Effector memory CD8-positive, alpha-beta T cell (primary cell): Measurements from ENCODE around the gene TNNT3.

Experiments used
- ATAC-seq: fragments of 150-1000 bp; cut with Tn5 transposase; replicated peaks from 2 replicates; pipeline ENCODE4 v1.10.0; 2021; ENCODE audit warnings: mild to moderate bottlenecking, moderate library complexity
- DNase-seq, 3 experiments: peaks; one replicate each; pipeline ENCODE4 v3.0.0; 2021
- H3K27ac Mint-ChIP-seq, 2 donors: one replicate each; pipeline ENCODE4 v1.8.0; 2022; ENCODE audit warnings: mild to moderate bottlenecking in 2 of 2, mixed read lengths in 2 of 2, moderate library complexity in 2 of 2
- H3K27me3 Mint-ChIP-seq, 2 donors: one replicate each; pipeline ENCODE4 v1.8.0; 2022; ENCODE audit warnings: mixed read lengths in 2 of 2
- H3K36me3 Mint-ChIP-seq: one replicate; pipeline ENCODE4 v1.8.0; 2022; ENCODE audit warnings: mild to moderate bottlenecking, moderate library complexity, mixed read lengths; ENCODE audit not compliant: insufficient read depth
- H3K4me1 Mint-ChIP-seq, 2 donors: one replicate each; pipeline ENCODE4 v1.8.0; 2022; ENCODE audit warnings: low read depth in 2 of 2, mixed read lengths in 2 of 2
- H3K4me3 Mint-ChIP-seq, 2 donors: one replicate each; pipeline ENCODE4 v1.8.0; 2022; ENCODE audit warnings: mild to moderate bottlenecking in 2 of 2, mixed read lengths in 2 of 2, moderate library complexity in 2 of 2
- H3K9me3 Mint-ChIP-seq, 2 donors: one replicate each; pipeline ENCODE4 v1.8.0; 2022; ENCODE audit warnings: mixed read lengths in 2 of 2

TNNT3 gene

DNA sequence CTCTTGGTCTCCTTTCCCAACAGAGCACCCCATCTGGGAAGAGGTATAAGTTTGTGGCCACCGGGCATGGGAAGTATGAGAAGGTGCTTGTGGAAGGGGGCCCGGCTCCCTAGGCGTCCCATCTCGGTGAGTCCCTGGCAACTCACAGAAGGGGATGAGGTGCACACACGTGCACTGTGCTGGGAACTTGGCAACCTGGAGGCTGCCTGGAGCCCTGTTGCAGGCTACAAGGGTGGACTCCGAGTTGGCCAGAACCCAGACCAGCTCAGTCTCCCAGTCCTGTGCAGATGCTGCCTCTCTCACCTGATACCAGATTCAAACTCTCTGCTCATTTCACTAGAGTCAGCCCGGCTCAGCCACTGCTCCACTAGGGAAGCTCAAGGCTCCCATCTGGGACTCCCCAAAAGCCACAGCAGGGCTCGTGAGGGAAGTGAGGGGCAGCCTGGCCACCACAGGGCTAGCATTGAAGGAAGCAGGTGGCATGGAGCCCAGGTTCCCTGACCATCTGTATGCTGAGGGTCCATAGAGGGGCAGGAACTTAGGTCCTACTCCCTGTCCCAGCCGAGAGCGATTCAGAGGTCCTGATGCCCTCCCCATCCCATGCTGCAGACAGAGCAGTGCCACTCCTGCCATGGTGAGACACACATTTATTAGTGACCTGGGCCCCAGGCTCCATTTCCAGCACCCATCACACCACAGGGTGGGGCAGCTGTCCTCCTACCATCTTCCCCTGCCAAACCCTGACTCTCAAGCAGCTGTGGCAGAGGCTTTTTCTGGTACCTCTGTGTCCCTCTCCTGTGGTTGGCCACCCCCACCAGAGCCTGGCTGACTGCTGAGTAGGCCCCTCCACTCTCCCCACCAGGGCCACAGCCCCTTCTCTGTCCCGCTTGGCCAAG lies 31.8 kb upstream of the TNNT3 start:
- peak overlapping the region; percentile 78 to 89 for H3K27ac Mint-ChIP-seq
- DNase-seq (no peak), ATAC-seq (no peak)
- peaks cover 22% of the 10 kb centered on the region for H3K36me3 Mint-ChIP-seq
- H3K27me3 Mint-ChIP-seq: no peaks in the 10 kb centered on the region
- no peaks in the 10 kb centered on the region for H3K9me3 Mint-ChIP-seq
- peak overlapping the region; percentile 70 to 74 for H3K4me3 Mint-ChIP-seq
- peaks cover 20 to 22% of the 10 kb centered on the region in 2 donors for H3K4me1 Mint-ChIP-seq

- H3K27me3 Mint-ChIP-seq: no peaks in the 10 kb centered on the region
Observed at GRCh38 chr11:1888347-1888753, 31.2 kb upstream of the TNNT3 start.

GRCh38 chr11:1888811-1889210 lies 30.7 kb upstream of the TNNT3 start:
- Mint-ChIP-seq H3K36me3 (peaks cover 25% of the 10 kb centered on the region), H3K27me3 (no peaks in the 10 kb centered on the region), H3K4me1 (peaks cover 24 to 31% of the 10 kb centered on the region in 2 donors), H3K27ac (peak overlapping the region; percentile 78 to 89), H3K4me3 (peak overlapping the region; percentile 70 to 74), H3K9me3 (no peaks in the 10 kb centered on the region)
- DNase-seq: no peak
- ATAC-seq: peak; percentile 5

More at GRCh38 chr11:1888347-1888753, 31.2 kb upstream of the TNNT3 start:
- peak overlapping the region; percentile 70 to 74 for H3K4me3 Mint-ChIP-seq
- ATAC-seq (no peak), DNase-seq (no peak)
- peaks cover 20 to 27% of the 10 kb centered on the region in 2 donors for H3K4me1 Mint-ChIP-seq
- H3K9me3 Mint-ChIP-seq: no peaks in the 10 kb centered on the region
- H3K27ac Mint-ChIP-seq: peak overlapping the region; percentile 78 to 89
- H3K36me3 Mint-ChIP-seq: peaks cover 23% of the 10 kb centered on the region

- Mint-ChIP-seq H3K4me3 (peak overlapping the region; percentile 70 to 74), H3K27ac (peak overlapping the region; percentile 17 to 89), H3K36me3 (peaks cover 25% of the 10 kb centered on the region), H3K4me1 (peaks cover 24 to 32% of the 10 kb centered on the region in 2 donors), H3K27me3 (no peaks in the 10 kb centered on the region), H3K9me3 (no peaks in the 10 kb centered on the region)
- peak; percentile 81 to 87 (median 86) for DNase-seq
- ATAC-seq: peak; percentile 96
Observed at GRCh38 chr11:1889224-1889930, 30.1 kb upstream of the TNNT3 start.

GRCh38 chr11:1889941-1890855 lies 29.3 kb upstream of the TNNT3 start:
- H3K27ac Mint-ChIP-seq: peak overlapping the region in 1 of 2 donors; percentile 89
- peaks cover 25% of the 10 kb centered on the region for H3K36me3 Mint-ChIP-seq
- H3K9me3 Mint-ChIP-seq: no peaks in the 10 kb centered on the region
- H3K27me3 Mint-ChIP-seq: no peaks in the 10 kb centered on the region
- peaks cover 24 to 32% of the 10 kb centered on the region in 2 donors for H3K4me1 Mint-ChIP-seq
- ATAC-seq (no peak), DNase-seq (no peak)
- peak overlapping the region; percentile 70 to 74 for H3K4me3 Mint-ChIP-seq

DNA sequence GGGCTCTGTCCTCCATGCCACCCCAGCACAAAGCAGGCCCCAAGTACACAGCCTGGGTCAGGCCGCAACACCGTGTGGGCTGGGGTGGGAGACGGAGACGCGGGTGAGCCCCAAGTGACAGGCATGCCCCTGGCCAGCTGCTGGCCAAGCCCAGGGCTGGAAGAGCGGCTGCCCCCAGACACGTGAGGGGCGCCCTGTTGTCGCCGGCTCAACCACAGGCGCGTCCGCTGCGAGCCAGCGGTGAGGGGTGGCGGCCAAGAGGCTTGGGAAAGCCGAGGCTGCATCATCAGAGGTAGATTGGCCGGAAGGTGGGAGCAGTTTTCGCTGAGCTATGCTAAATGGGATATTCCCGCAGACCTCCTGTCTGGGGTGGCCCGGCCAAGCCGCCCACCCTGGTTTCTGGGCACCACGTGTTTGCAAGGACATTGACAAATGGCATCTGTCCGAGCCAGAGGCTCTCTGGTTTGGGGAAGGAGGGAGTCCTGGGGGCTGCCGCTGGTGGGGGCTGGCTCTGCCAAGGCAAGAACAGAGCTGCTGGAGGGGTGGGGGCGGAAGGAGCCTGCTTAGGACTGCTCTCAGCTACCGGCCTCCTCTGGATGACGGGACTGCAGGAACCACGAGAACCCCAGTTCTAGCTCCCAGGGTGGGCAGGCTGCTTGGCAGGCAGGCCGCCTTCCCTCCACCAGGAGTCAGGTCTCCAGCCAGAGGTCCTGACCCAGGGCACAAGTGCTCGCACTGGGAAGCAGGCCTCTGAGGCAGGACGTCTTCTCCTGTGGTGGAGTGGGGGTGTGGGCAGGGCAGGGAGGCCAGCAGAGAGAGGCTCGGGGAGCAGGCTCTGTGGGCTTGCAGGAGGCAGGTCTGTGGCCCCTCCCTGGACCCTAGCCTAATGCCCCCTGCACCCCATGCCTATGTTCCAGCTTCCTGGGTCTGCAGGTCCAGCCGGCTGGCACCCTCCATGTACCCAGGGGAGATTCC lies 28.4 kb upstream of the TNNT3 start:
- peaks cover 24 to 32% of the 10 kb centered on the region in 2 donors for H3K4me1 Mint-ChIP-seq

DNA sequence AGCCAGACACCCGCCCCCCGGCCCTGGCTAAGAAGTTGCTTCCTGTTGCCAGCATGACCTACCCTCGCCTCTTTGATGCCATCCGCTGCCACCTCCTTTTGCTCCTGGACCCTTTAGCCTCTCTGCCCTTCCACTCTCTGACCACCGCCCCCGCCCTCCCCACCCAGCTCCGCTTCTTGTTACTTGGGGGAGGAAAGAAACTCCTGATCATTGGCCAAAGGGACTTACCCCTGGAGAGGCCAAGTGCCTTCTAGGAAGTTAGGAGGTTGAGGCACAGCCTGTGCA lies 27.7 kb upstream of the TNNT3 start, which contains the start of gene PRR33:
TSS of gene PRR33 (minus strand) at position 65 of the 285 bp plus-strand sequence. CDS start 1,311 bp downstream, outside the sequence.
- DNase-seq (no peak), ATAC-seq (no peak)
- Mint-ChIP-seq H3K4me3 (peak within 1 kb of the TSS; percentile 25 to 34), H3K4me1 (peaks cover 24 to 29% of the 10 kb centered on the region in 2 donors), H3K36me3 (peaks cover 25% of the 10 kb centered on the region), H3K9me3 (no peaks in the 10 kb centered on the region), H3K27ac (peak within 1 kb of the TSS in 1 of 2 donors; percentile 35), H3K27me3 (peaks cover 0 to 8% of the 10 kb centered on the region in 2 donors)

More for the DNA sequence above, 28.4 kb upstream of the TNNT3 start:
- H3K27ac Mint-ChIP-seq: peak overlapping the region in 1 of 2 donors; percentile 35
- DNase-seq: no peak
- H3K9me3 Mint-ChIP-seq: no peaks in the 10 kb centered on the region
- H3K27me3 Mint-ChIP-seq: peaks cover 0 to 1% of the 10 kb centered on the region in 2 donors
- H3K4me3 Mint-ChIP-seq: peak overlapping the region; percentile 25 to 34
- no peak for ATAC-seq
- H3K36me3 Mint-ChIP-seq: peaks cover 25% of the 10 kb centered on the region

- H3K9me3 Mint-ChIP-seq: no peaks in the 10 kb centered on the region
- ATAC-seq: no peak
- H3K27me3 Mint-ChIP-seq: peaks cover 0 to 11% of the 10 kb centered on the region in 2 donors
- no peak overlapping the region for H3K4me3 Mint-ChIP-seq
- no peak overlapping the region for H3K27ac Mint-ChIP-seq
- peaks cover 22 to 26% of the 10 kb centered on the region in 2 donors for H3K4me1 Mint-ChIP-seq
- peaks cover 22% of the 10 kb centered on the region for H3K36me3 Mint-ChIP-seq
- no peak for DNase-seq
Observed at GRCh38 chr11:1892116-1892515, 27.4 kb upstream of the TNNT3 start.

GRCh38 chr11:1892558-1892957 lies 26.9 kb upstream of the TNNT3 start:
- Mint-ChIP-seq H3K9me3 (no peaks in the 10 kb centered on the region), H3K27me3 (peaks cover 2 to 16% of the 10 kb centered on the region in 2 donors), H3K27ac (no peak overlapping the region), H3K4me1 (peaks cover 22 to 25% of the 10 kb centered on the region in 2 donors), H3K4me3 (peak overlapping the region in 1 of 2 donors; percentile 3), H3K36me3 (peaks cover 20% of the 10 kb centered on the region)
- no peak for ATAC-seq
- DNase-seq: no peak

DNA sequence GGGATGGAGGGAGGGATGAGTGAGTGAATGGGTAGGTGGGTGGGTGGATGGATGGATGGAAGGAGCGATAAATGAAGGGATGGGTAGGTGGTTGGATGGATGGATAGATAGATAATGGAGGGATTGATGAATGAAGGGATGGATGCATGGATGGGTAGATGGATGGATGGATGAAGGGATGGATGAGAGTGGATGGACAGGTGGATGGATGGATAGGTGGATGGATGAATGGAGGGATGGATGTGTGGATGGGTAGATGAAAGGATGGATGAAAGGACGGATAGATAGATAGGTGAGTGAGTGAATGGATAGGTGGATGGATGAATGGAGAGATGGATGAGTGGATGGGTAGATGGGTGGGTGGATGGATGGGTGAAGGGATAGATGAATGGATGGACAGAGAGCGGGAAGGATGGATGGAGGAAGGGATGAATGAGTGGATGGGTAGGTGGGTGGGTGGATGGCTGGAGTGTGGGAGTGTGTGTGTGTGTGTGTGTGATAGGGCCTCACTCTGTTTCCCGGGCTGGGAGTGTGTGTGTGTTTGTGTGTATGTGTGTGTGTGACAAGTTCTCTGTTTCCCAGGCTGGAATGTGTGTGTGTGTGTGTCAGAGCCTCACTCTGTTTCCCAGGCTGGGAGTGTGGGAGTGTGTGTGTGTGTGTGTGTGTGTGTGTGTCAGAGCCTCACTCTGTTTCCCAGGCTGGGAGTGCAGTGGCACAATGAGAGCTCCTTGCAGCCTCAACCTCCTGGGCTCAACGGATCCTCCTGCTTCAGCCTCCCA lies 25.7 kb upstream of the TNNT3 start:
- Mint-ChIP-seq H3K4me3 (no peak overlapping the region), H3K4me1 (peaks cover 13 to 16% of the 10 kb centered on the region in 2 donors)

DNA sequence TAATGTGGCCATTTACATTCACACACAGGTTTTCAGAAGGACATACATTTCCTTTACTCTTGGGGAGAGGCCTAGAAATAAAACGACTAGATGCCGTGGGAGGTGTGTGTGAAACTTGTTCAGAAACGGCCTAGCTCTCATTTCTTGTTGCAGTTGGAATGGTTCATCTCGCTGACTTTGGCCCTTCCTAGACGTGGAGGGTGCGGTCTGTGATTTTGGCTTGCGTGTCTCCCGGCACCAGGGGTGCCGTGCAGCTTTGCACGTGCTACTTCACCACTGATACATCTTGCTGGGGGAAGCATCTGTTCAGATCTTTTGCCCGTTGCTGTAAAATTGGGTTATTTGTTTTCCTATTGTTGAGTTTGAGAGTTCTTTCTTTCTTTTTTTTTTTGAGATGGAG lies 24.7 kb upstream of the TNNT3 start:
- no peak for DNase-seq
- Mint-ChIP-seq H3K27ac (no peak overlapping the region), H3K36me3 (peaks cover 9% of the 10 kb centered on the region), H3K4me1 (peaks cover 6 to 13% of the 10 kb centered on the region in 2 donors), H3K27me3 (peaks cover 17 to 31% of the 10 kb centered on the region in 2 donors), H3K4me3 (no peak overlapping the region), H3K9me3 (no peaks in the 10 kb centered on the region)
- ATAC-seq: no peak

More for the DNA sequence above, 25.7 kb upstream of the TNNT3 start:
- DNase-seq (no peak), ATAC-seq (no peak)
- Mint-ChIP-seq H3K9me3 (no peaks in the 10 kb centered on the region), H3K36me3 (peaks cover 13% of the 10 kb centered on the region), H3K27ac (peak overlapping the region in 1 of 2 donors; percentile 26), H3K27me3 (peaks cover 10 to 24% of the 10 kb centered on the region in 2 donors)
